Fibroblast of lung (primary cell): Measurements from ENCODE around the gene KCNK6. TPM values are rescaled to one million over a fixed set of nuclear protein-coding genes. Genes with fewer than 3 reads are reported as not detected.
A peak's percentile ranks its signal among the peaks of the same experiment; 100 is the strongest.

Experiments used
- DNase-seq, 2 donors: peaks; one replicate each; pipeline versions ENCODE4 v3.0.0 to v3.0.0-alpha.2; 2010; ENCODE audit warnings: low read depth in 2 of 2
- H2AFZ ChIP-seq: 2 replicates; pipeline ENCODE4 v1.5.1; 2012; ENCODE audit warnings: low read length, control low read depth, inconsistent platforms
- H3K27ac ChIP-seq: 2 replicates; pipeline ENCODE4 v1.5.1; 2011; ENCODE audit warnings: low read length, control low read depth; ENCODE audit not compliant: insufficient read depth
- H3K27me3 ChIP-seq: 2 replicates; pipeline ENCODE4 v1.5.1; 2011; ENCODE audit warnings: mild to moderate bottlenecking, low read length; ENCODE audit not compliant: control insufficient read depth, insufficient read depth
- H3K36me3 ChIP-seq: 2 replicates; pipeline ENCODE4 v1.5.1; 2011; ENCODE audit warnings: low read length; ENCODE audit not compliant: control insufficient read depth, insufficient read depth
- H3K4me1 ChIP-seq: 2 replicates; pipeline ENCODE4 v1.5.1; 2011; ENCODE audit warnings: low read length; ENCODE audit not compliant: control insufficient read depth, insufficient read depth; ENCODE audit errors: extremely low read depth
- H3K4me2 ChIP-seq: 2 replicates; pipeline ENCODE4 v1.5.1; 2011; ENCODE audit warnings: low read length, control low read depth; ENCODE audit not compliant: insufficient read depth; ENCODE audit errors: extremely low read depth
- H3K4me3 ChIP-seq, 4 experiments: fragments of 200-600 bp in 1 of 4; sonication (generic) in 1 of 4; replicated peaks in 1 of 4; 2 replicates each; pipeline ENCODE4 v1.5.1; 2011 to 2016; ENCODE audit warnings: low read length in 4 of 4, low read depth in 3 of 4, mild to moderate bottlenecking in 3 of 4, control low read depth in 2 of 4, inconsistent platforms in 1 of 4, mixed read lengths in 1 of 4; ENCODE audit not compliant: insufficient read depth in 1 of 4; ENCODE audit errors: control extremely low read depth in 1 of 4
- H3K79me2 ChIP-seq: 2 replicates; pipeline ENCODE4 v1.5.1; 2012; ENCODE audit warnings: mild to moderate bottlenecking, low read length, inconsistent platforms; ENCODE audit not compliant: control insufficient read depth, insufficient read depth
- H3K9ac ChIP-seq: 2 replicates; pipeline ENCODE4 v1.5.1; 2011; ENCODE audit warnings: mild to moderate bottlenecking, low read length, control low read depth; ENCODE audit not compliant: insufficient read depth
- H3K9me3 ChIP-seq: 2 replicates; pipeline ENCODE4 v1.5.1; 2012; ENCODE audit warnings: low read depth, low read length; ENCODE audit not compliant: control insufficient read depth, insufficient read depth
- H4K20me1 ChIP-seq: 2 replicates; pipeline ENCODE4 v1.5.1; 2011; ENCODE audit warnings: low read length; ENCODE audit not compliant: control insufficient read depth, insufficient read depth; ENCODE audit errors: extremely low read depth
- CTCF ChIP-seq, 2 donors: IDR thresholded peaks in 1 of 2; conservative IDR thresholded peaks in 1 of 2; 1 replicate in 1 of 2; 2 replicates in 1 of 2; pipeline ENCODE4 v1.5.1; 2011 to 2012; ENCODE audit warnings: low read length in 2 of 2, control low read depth in 1 of 2, inconsistent platforms in 1 of 2, low read depth in 1 of 2, mild to moderate bottlenecking in 1 of 2
- EZH2 ChIP-seq: IDR thresholded peaks from 2 replicates; pipeline ENCODE4 v1.5.1; 2012; ENCODE audit warnings: low read length, control low read depth, mild to moderate bottlenecking; ENCODE audit errors: missing control alignments
- polyA plus RNA-seq, 2 donors: library from polyadenylated mRNA; depleted of rRNA in 1 of 2; stranded (reverse) in 1 of 2; unstranded in 1 of 2; fragments of >200 nt; gene quantifications; 2 replicates each; pipeline ENCODE4 v1.2.1, GENCODE V29; 2011 to 2012; ENCODE audit warnings: missing spikeins in 1 of 2
- total RNA-seq: library from RNA; depleted of rRNA; stranded (reverse); fragments of >200 nt; gene quantifications from 2 replicates; pipeline ENCODE4 v1.2.1, GENCODE V29; 2014

KCNK6 gene
- total and polyA plus RNA-seq, 2 donors (not counting 1 experiment from before 2014, with no cell fraction given), result 3.0 to 48.1 TPM

- no peaks in the 10 kb centered on the region for H3K36me3 ChIP-seq
- H3K4me3 ChIP-seq, result no peak overlapping the region
- no peaks in the 10 kb centered on the region for H4K20me1 ChIP-seq
- no peaks in the 10 kb centered on the region for H3K27me3 ChIP-seq
- H3K79me2 ChIP-seq, result no peaks in the 10 kb centered on the region
- peak overlapping the region; percentile 18 for H3K27ac ChIP-seq
- no peaks in the 10 kb centered on the region for H3K9me3 ChIP-seq
- no peak for DNase-seq
- H3K4me2 ChIP-seq, result no peak overlapping the region
- peaks cover 18% of the 10 kb centered on the region for H3K4me1 ChIP-seq
- H3K9ac ChIP-seq, result no peak overlapping the region
- H2AFZ ChIP-seq, result no peak overlapping the region
- no peak for TF ChIP-seq EZH2
- TF ChIP-seq CTCF (conservative IDR thresholded peaks at IDR 0.05 in 1 of 2, IDR thresholded peaks at IDR 0.05 in 1 of 2; ENCODE audit: low read depth in 1 of 2, low read length in 2 of 2), result no peak
Measured at GRCh38 chr19:38289955-38290354, 29.7 kb upstream of the KCNK6 start.

GRCh38 chr19:38290631-38291147, 29.0 kb upstream of the KCNK6 start:
- peak overlapping the region; percentile 18 for H3K27ac ChIP-seq
- DNase-seq, result peak; percentile 91
- H4K20me1 ChIP-seq, result no peaks in the 10 kb centered on the region
- H3K79me2 ChIP-seq, result no peaks in the 10 kb centered on the region
- no peak overlapping the region for H2AFZ ChIP-seq
- H3K9me3 ChIP-seq, result no peaks in the 10 kb centered on the region
- no peaks in the 10 kb centered on the region for H3K27me3 ChIP-seq
- TF ChIP-seq CTCF (conservative IDR thresholded peaks at IDR 0.05 in 1 of 2, IDR thresholded peaks at IDR 0.05 in 1 of 2; ENCODE audit: low read depth in 1 of 2, low read length in 2 of 2) (no peak), EZH2 (no peak)
- H3K4me3 ChIP-seq, result no peak overlapping the region
- H3K36me3 ChIP-seq, result no peaks in the 10 kb centered on the region
- no peak overlapping the region for H3K4me2 ChIP-seq
- no peak overlapping the region for H3K9ac ChIP-seq
- H3K4me1 ChIP-seq, result peaks cover 18% of the 10 kb centered on the region

GRCh38 chr19:38291855-38292254, 27.8 kb upstream of the KCNK6 start:
- Histone ChIP-seq H3K27me3 (no peaks in the 10 kb centered on the region), H3K36me3 (no peaks in the 10 kb centered on the region), H3K9me3 (no peaks in the 10 kb centered on the region), H3K9ac (no peak overlapping the region), H3K4me2 (no peak overlapping the region), H3K27ac (no peak overlapping the region), H3K4me1 (peaks cover 18% of the 10 kb centered on the region), H3K4me3 (no peak overlapping the region), H3K79me2 (no peaks in the 10 kb centered on the region), H2AFZ (no peak overlapping the region), H4K20me1 (no peaks in the 10 kb centered on the region)
- TF ChIP-seq CTCF (conservative IDR thresholded peaks at IDR 0.05 in 1 of 2, IDR thresholded peaks at IDR 0.05 in 1 of 2; ENCODE audit: low read depth in 1 of 2, low read length in 2 of 2), result peak in 1 of 2 donors; percentile 5
- no peak for TF ChIP-seq EZH2
- no peak for DNase-seq
